Suprapubic skin (tissue), 4 donors: ENCODE measurements around the gene SETD1A. TPM values are rescaled to one million over a fixed set of nuclear protein-coding genes. Genes with fewer than 3 reads are reported as not detected.

Experiments used
- DNase-seq, 2 donors: peaks; one replicate each; pipeline ENCODE4 v3.0.0-alpha.2; 2019; ENCODE audit warnings: low spot score in 2 of 2
- H3K27ac ChIP-seq: fragments of 200-600 bp; sonication (generic); one replicate; pipeline ENCODE4 v1.5.1; 2019
- H3K27me3 ChIP-seq: fragments of 200-600 bp; sonication (generic); one replicate; pipeline ENCODE4 v1.5.1; 2019
- H3K36me3 ChIP-seq: fragments of 200-600 bp; sonication (generic); one replicate; pipeline ENCODE4 v1.5.1; 2019
- H3K4me1 ChIP-seq: fragments of 200-600 bp; sonication (generic); one replicate; pipeline ENCODE4 v1.5.1; 2019
- H3K4me3 ChIP-seq: fragments of 200-600 bp; sonication (generic); one replicate; pipeline ENCODE4 v1.5.1; 2019; ENCODE audit warnings: mild to moderate bottlenecking
- H3K9me3 ChIP-seq: fragments of 200-600 bp; sonication (generic); one replicate; pipeline ENCODE4 v1.5.1; 2019
- CTCF ChIP-seq, 2 donors: fragments of 200-600 bp in 1 of 2; fragments of 450-650 bp in 1 of 2; sonication (generic) in 1 of 2; IDR thresholded peaks; one replicate each; pipeline ENCODE4 v1.5.1; 2016 to 2019; ENCODE audit warnings: antibody characterized with exemption in 2 of 2, mild to moderate bottlenecking in 1 of 2, moderate library complexity in 1 of 2
- EP300 ChIP-seq: sonication (generic); formaldehyde crosslinking; IDR thresholded peaks from one replicate; pipeline ENCODE4 v1.6.1; 2017; ENCODE audit warnings: antibody characterized with exemption
- POLR2A ChIP-seq, 2 donors: fragments of 450-650 bp; IDR thresholded peaks; one replicate each; pipeline ENCODE4 v1.6.1; 2017; ENCODE audit warnings: antibody characterized with exemption in 2 of 2, mild to moderate bottlenecking in 2 of 2, moderate library complexity in 2 of 2
- POLR2AphosphoS5 ChIP-seq, 3 donors: sonication (generic); formaldehyde crosslinking; IDR thresholded peaks; one replicate each; pipeline ENCODE4 v1.6.1; 2017; ENCODE audit warnings: antibody characterized with exemption in 3 of 3
- WGBS: methylation state at CpG from one replicate; pipeline ENCODE4 v1.1.5; 2018; 5-methylcytosine and 5-hydroxymethylcytosine counted together
- total RNA-seq, 4 donors: library from RNA; depleted of rRNA; stranded (reverse); fragments of >200 nt; gene quantifications; one replicate each; pipeline ENCODE4 v1.1.0, GENCODE V29; 2016

SETD1A gene
- total RNA-seq, 4 donors from 2014 or later: 12.5 to 14.7 (median 13.7) TPM

- Histone ChIP-seq H3K4me3 (no peak overlapping the region), H3K9me3 (no peaks in the 10 kb centered on the region), H3K27me3 (no peaks in the 10 kb centered on the region), H3K4me1 (peaks cover 42% of the 10 kb centered on the region), H3K27ac (no peak overlapping the region), H3K36me3 (peaks cover 26% of the 10 kb centered on the region)
- DNase-seq: no peak
- no peak for TF ChIP-seq EP300
- TF ChIP-seq POLR2AphosphoS5 (IDR thresholded peaks at IDR 0.05): no peak
- no peak for TF ChIP-seq CTCF (IDR thresholded peaks at IDR 0.05)
- TF ChIP-seq POLR2A (IDR thresholded peaks at IDR 0.05): no peak
- WGBS: 75% methylated on average over 10 of the region's 10 CpGs
Measured at GRCh38 chr16:30925995-30926811, 31.4 kb upstream of the SETD1A start.

GRCh38 chr16:30926937-30927788 lies 30.4 kb upstream of the SETD1A start:
- peak overlapping the region; percentile 28 for H3K4me3 ChIP-seq
- no peak for TF ChIP-seq EP300
- TF ChIP-seq CTCF (IDR thresholded peaks at IDR 0.05): no peak
- no peak for TF ChIP-seq POLR2A (IDR thresholded peaks at IDR 0.05)
- no peak for TF ChIP-seq POLR2AphosphoS5 (IDR thresholded peaks at IDR 0.05)
- no peaks in the 10 kb centered on the region for H3K9me3 ChIP-seq
- H3K27ac ChIP-seq: peak overlapping the region; percentile 4
- H3K27me3 ChIP-seq: no peaks in the 10 kb centered on the region
- WGBS: 95% methylated on average over 13 of the region's 22 CpGs
- peaks cover 36% of the 10 kb centered on the region for H3K36me3 ChIP-seq
- peaks cover 34% of the 10 kb centered on the region for H3K4me1 ChIP-seq
- DNase-seq: no peak

GRCh38 chr16:30927789-30928378 lies 29.7 kb upstream of the SETD1A start:
- no peaks in the 10 kb centered on the region for H3K9me3 ChIP-seq
- TF ChIP-seq POLR2A (IDR thresholded peaks at IDR 0.05) (no peak), POLR2AphosphoS5 (IDR thresholded peaks at IDR 0.05) (no peak)
- H3K36me3 ChIP-seq: peaks cover 41% of the 10 kb centered on the region
- peaks cover 34% of the 10 kb centered on the region for H3K4me1 ChIP-seq
- 18% methylated on average over 10 of the region's 15 CpGs for WGBS
- peak overlapping the region; percentile 4 for H3K27ac ChIP-seq
- peak in 1 of 2 donors; percentile 73 for DNase-seq
- H3K4me3 ChIP-seq: peak overlapping the region; percentile 28
- no peaks in the 10 kb centered on the region for H3K27me3 ChIP-seq

GRCh38 chr16:30928390-30928789 lies 29.2 kb upstream of the SETD1A start:
- TF ChIP-seq EP300: no peak
- TF ChIP-seq POLR2AphosphoS5 (IDR thresholded peaks at IDR 0.05): no peak
- TF ChIP-seq POLR2A (IDR thresholded peaks at IDR 0.05): no peak
- Histone ChIP-seq H3K36me3 (peaks cover 46% of the 10 kb centered on the region), H3K4me3 (no peak overlapping the region), H3K27me3 (no peaks in the 10 kb centered on the region), H3K4me1 (peaks cover 34% of the 10 kb centered on the region), H3K9me3 (no peaks in the 10 kb centered on the region), H3K27ac (no peak overlapping the region)
- WGBS: 42% methylated on average over 11 of the region's 11 CpGs
- peak in 1 of 2 donors; percentile 74 for DNase-seq

- peaks cover 48% of the 10 kb centered on the region for H3K36me3 ChIP-seq
- DNase-seq: no peak
- no peak overlapping the region for H3K4me3 ChIP-seq
- no peak overlapping the region for H3K27ac ChIP-seq
- no peaks in the 10 kb centered on the region for H3K9me3 ChIP-seq
- WGBS: 64% methylated on average over 7 of the region's 7 CpGs
- no peaks in the 10 kb centered on the region for H3K27me3 ChIP-seq
- peaks cover 30% of the 10 kb centered on the region for H3K4me1 ChIP-seq
- no peak for TF ChIP-seq POLR2A (IDR thresholded peaks at IDR 0.05)
- TF ChIP-seq POLR2AphosphoS5 (IDR thresholded peaks at IDR 0.05): no peak
- no peak for TF ChIP-seq CTCF (IDR thresholded peaks at IDR 0.05)
- no peak for TF ChIP-seq EP300
Measured at GRCh38 chr16:30929167-30929566, 28.4 kb upstream of the SETD1A start.
